ENCODE results near the gene ABCC6. TPM values are rescaled to one million over a fixed set of nuclear protein-coding genes. Genes with fewer than 3 reads are reported as not detected.

ABCC6 gene
- total RNA-seq, 1 experiment from 2014 or later = 2.7 TPM

DNA sequence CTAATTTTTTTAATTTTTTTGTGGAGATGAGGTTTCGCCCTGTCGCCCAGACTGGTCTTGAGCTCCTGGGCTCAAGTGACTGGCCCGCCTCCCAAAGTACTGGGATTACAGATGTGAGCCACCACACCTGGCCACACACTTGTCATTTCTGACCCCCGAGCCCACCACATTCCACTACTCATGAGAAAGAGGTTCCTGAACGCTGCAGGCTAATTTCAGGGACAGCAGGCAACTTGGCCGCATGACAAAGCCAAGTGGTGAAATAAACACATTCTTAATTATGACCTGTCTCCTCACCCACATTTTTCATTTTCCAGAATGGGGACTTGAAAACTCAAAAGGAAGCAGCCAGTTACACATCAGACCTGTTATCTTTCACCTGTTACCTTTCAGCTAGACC, 114.5 kb downstream of the ABCC6 start (continued):
- TF ChIP-seq POLR2AphosphoS5 (IDR thresholded peaks at IDR 0.05; ENCODE audit: low read depth, low read length) = no peak
- TF ChIP-seq, protein P1, sequence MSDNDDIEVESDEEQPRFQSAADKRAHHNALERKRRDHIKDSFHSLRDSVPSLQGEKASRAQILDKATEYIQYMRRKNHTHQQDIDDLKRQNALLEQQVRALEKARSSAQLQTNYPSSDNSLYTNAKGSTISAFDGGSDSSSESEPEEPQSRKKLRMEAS (IDR thresholded peaks at IDR 0.05) = no peak
- TF ChIP-seq ZBTB33 (IDR thresholded peaks at IDR 0.05; ENCODE audit: extremely low read depth, insufficient replicate concordance, low read length) = no peak

DNA sequence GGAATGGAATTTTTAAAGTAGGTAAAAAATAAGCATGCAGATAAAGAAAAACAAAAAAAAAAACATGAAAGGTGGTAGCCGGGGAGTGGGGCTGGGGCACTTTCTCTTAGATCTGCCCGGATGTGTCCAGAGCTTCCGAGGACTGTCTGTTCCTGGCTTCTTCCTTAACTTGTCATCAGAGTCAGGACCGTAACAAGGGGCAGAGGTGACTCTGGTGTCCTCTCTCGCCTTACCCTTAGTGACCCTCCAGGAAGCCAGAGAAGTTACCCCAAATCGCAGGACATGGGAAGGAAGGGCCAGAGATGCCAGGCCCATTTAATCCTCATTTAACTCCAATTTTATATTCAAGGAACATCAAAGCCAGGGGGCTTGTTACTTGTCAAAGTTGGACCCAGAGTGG, 115.5 kb downstream of the ABCC6 start:
- Histone ChIP-seq H3K27me3 (ENCODE audit: insufficient read depth, low read length) (no peaks in the 10 kb centered on the region), H3K36me3 (ENCODE audit: control insufficient read depth in 1 of 2, insufficient read depth in 2 of 2, low read length in 2 of 2) (peaks cover 38 to 39% of the 10 kb centered on the region in 2 experiments; a peak in 3 of 4 replicates), H4K20me1 (ENCODE audit: insufficient read depth) (no peaks in the 10 kb centered on the region), H3K4me3 (replicated peaks in 1 of 2; ENCODE audit: low read depth in 1 of 2, low read length in 2 of 2) (no peak overlapping the region), H3K4me2 (ENCODE audit: low read length) (no peak overlapping the region), H3K79me2 (ENCODE audit: insufficient read depth, low read length) (no peaks in the 10 kb centered on the region), H3K9me2 (ENCODE audit: insufficient read depth) (no peaks in the 10 kb centered on the region), H2AFZ (ENCODE audit: low read depth, low read length, poor library complexity, severe bottlenecking) (no peak overlapping the region), H3K4me1 (ENCODE audit: control insufficient read depth in 1 of 2, insufficient read depth in 2 of 2, low read length in 2 of 2) (no peaks in the 10 kb centered on the region), H3K9ac (ENCODE audit: low read length) (no peak overlapping the region), H3K9me3 (ENCODE audit: control insufficient read depth in 1 of 2, insufficient read depth in 1 of 2, low read depth in 1 of 2, low read length in 2 of 2) (no peaks in the 10 kb centered on the region), H3K27ac (ENCODE audit: low read depth, low read length) (no peak overlapping the region)
- DNase-seq (ENCODE audit: low read depth, low spot score) (no peak), ATAC-seq (no peak)
- POLR2A ChIA-PET = no interaction called here
- RAD21 ChIA-PET (ENCODE audit: low non-redundant PET in 1 of 2, low total read pairs in 2 of 2, uncharacterized antibody in 2 of 2, unreplicated experiment in 2 of 2) = no interaction called here
- intact Hi-C loops (cut with micrococcal nuclease) = no loop called here
- CTCF ChIA-PET = no interaction called here
- no peak for TF ChIP-seq SIN3A (IDR thresholded peaks at IDR 0.05; ENCODE audit: low read depth)
- no peak for TF ChIP-seq POLR2AphosphoS5 (IDR thresholded peaks at IDR 0.05; ENCODE audit: low read depth, low read length)
- TF ChIP-seq ELF1 (IDR thresholded peaks at IDR 0.05; ENCODE audit: borderline replicate concordance, low read depth) = no peak
- TF ChIP-seq CEBPB (IDR thresholded peaks at IDR 0.05; ENCODE audit: low read depth) = no peak
- TF ChIP-seq JUND (IDR thresholded peaks at IDR 0.05) = no peak
- no peak for TF ChIP-seq RAD21 (IDR thresholded peaks at IDR 0.05; ENCODE audit: low read depth)
- no peak for TF ChIP-seq POLR2A (IDR thresholded peaks at IDR 0.05; ENCODE audit: borderline replicate concordance, extremely low read depth, insufficient read depth, insufficient read length)
- TF ChIP-seq SRF (IDR thresholded peaks at IDR 0.05; ENCODE audit: low read depth) = no peak
- TF ChIP-seq ZNF274 (IDR thresholded peaks at IDR 0.05; ENCODE audit: low read depth, low read length) = no peak
- TF ChIP-seq ZBTB33 (IDR thresholded peaks at IDR 0.05; ENCODE audit: extremely low read depth, insufficient replicate concordance, low read length) = no peak
- TF ChIP-seq, protein P2, sequence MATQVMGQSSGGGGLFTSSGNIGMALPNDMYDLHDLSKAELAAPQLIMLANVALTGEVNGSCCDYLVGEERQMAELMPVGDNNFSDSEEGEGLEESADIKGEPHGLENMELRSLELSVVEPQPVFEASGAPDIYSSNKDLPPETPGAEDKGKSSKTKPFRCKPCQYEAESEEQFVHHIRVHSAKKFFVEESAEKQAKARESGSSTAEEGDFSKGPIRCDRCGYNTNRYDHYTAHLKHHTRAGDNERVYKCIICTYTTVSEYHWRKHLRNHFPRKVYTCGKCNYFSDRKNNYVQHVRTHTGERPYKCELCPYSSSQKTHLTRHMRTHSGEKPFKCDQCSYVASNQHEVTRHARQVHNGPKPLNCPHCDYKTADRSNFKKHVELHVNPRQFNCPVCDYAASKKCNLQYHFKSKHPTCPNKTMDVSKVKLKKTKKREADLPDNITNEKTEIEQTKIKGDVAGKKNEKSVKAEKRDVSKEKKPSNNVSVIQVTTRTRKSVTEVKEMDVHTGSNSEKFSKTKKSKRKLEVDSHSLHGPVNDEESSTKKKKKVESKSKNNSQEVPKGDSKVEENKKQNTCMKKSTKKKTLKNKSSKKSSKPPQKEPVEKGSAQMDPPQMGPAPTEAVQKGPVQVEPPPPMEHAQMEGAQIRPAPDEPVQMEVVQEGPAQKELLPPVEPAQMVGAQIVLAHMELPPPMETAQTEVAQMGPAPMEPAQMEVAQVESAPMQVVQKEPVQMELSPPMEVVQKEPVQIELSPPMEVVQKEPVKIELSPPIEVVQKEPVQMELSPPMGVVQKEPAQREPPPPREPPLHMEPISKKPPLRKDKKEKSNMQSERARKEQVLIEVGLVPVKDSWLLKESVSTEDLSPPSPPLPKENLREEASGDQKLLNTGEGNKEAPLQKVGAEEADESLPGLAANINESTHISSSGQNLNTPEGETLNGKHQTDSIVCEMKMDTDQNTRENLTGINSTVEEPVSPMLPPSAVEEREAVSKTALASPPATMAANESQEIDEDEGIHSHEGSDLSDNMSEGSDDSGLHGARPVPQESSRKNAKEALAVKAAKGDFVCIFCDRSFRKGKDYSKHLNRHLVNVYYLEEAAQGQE (IDR thresholded peaks at IDR 0.05; ENCODE audit: low read depth) = no peak
- TF ChIP-seq ATF3 (IDR thresholded peaks at IDR 0.05) = no peak
- BruUV-seq (replicated peaks) = no TSS peak

Measured in HCT116 (cell line).